ENCODE measurements around the gene RABGAP1. TPM values are rescaled to one million over a fixed set of nuclear protein-coding genes. Genes with fewer than 3 reads are reported as not detected.

Gene RABGAP1
- total RNA-seq, 3 donors from 2014 or later, result 49.1 to 93.4 (median 77.7) TPM

DNA sequence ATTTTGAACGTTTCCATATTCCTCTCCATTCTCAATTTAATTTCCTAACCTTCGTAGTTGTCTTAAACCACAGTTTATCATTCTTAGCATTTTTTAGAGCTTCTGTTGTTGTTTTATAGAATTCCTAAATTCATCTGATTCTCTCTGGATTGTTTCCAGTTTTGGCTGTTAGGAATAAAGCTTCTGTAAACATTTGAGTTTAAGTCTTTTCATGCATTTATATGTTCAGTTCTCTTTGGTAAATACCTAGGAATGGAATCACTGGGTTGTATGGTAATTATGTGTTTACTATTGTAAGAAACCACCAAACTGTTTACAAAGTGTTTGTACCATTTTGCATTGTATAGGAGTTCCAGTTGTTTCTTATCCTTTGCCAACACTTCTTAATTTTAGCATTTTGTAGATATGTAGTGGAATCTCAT is 122.4 kb downstream of the RABGAP1 start:
- Histone ChIP-seq H3K27me3 (no peaks in the 10 kb centered on the region), H3K36me3 (peaks cover 4% of the 10 kb centered on the region), H3K4me3 (no peak overlapping the region), H3K4me1 (no peaks in the 10 kb centered on the region), H3K9me3 (no peaks in the 10 kb centered on the region), H3K27ac (no peak overlapping the region)
- intact Hi-C loops (cut with DNase I; ENCODE audit: low total_unique reads), result no loop called here
- TF ChIP-seq POLR2AphosphoS5 (IDR thresholded peaks at IDR 0.05) (no peak), POLR2A (IDR thresholded peaks at IDR 0.05) (no peak)
- TF ChIP-seq, protein P1, sequence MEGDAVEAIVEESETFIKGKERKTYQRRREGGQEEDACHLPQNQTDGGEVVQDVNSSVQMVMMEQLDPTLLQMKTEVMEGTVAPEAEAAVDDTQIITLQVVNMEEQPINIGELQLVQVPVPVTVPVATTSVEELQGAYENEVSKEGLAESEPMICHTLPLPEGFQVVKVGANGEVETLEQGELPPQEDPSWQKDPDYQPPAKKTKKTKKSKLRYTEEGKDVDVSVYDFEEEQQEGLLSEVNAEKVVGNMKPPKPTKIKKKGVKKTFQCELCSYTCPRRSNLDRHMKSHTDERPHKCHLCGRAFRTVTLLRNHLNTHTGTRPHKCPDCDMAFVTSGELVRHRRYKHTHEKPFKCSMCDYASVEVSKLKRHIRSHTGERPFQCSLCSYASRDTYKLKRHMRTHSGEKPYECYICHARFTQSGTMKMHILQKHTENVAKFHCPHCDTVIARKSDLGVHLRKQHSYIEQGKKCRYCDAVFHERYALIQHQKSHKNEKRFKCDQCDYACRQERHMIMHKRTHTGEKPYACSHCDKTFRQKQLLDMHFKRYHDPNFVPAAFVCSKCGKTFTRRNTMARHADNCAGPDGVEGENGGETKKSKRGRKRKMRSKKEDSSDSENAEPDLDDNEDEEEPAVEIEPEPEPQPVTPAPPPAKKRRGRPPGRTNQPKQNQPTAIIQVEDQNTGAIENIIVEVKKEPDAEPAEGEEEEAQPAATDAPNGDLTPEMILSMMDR (IDR thresholded peaks at IDR 0.05), result no peak
- DNase-seq (ENCODE audit: low spot score in 2 of 2), result no peak

DNA sequence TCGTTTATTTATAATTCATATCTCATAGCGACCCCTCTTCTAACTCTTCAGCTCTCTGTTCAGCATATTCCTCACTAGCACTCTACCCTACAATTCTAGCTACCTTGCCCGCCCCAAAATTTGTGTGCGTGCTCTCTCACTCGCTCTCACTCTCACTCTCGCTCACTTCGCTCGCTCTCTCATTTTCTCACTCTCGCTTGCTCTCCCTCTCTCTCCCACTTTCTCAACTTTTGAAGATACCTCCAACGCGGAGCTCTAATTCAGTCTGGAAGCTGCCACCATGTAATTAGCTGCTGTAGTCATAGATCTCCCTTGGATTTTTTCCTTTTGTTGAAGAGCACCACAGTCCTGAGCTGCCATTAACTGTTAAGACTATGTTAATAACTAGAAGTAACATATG is 123.1 kb downstream of the RABGAP1 start:
- TF ChIP-seq, protein P1 (IDR thresholded peaks at IDR 0.05), result no peak
- TF ChIP-seq POLR2AphosphoS5 (IDR thresholded peaks at IDR 0.05) (no peak), POLR2A (IDR thresholded peaks at IDR 0.05) (no peak)
- H3K27ac ChIP-seq, result no peak overlapping the region

DNA sequence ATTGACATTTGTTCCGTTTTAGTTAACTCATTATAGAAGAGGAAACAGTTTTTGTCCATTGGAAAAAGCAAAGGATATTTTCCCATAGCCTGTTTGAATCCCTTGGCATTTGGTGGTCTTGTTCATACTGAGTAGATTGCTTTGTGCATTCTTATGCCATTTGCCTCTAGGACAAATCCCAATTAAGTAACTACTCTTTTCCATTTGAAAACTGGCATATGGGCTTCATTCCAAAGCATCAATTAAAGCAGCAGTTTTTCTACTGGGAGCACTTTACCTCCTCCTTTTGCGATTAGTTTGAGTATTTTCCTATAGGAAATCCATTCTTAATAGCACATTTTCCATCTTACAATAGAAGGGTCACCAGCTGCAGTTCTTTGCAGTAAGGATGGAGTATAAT is 123.9 kb downstream of the RABGAP1 start:
- Histone ChIP-seq H3K4me1 (no peaks in the 10 kb centered on the region), H3K27ac (no peak overlapping the region)
- TF ChIP-seq POLR2AphosphoS5 (IDR thresholded peaks at IDR 0.05) (no peak), POLR2A (IDR thresholded peaks at IDR 0.05) (no peak)
- TF ChIP-seq, protein P1 (IDR thresholded peaks at IDR 0.05), result no peak

More for the DNA sequence above, 123.1 kb downstream of the RABGAP1 start:
- Histone ChIP-seq H3K36me3 (peaks cover 4% of the 10 kb centered on the region), H3K4me1 (no peaks in the 10 kb centered on the region), H3K9me3 (no peaks in the 10 kb centered on the region), H3K4me3 (no peak overlapping the region), H3K27me3 (no peaks in the 10 kb centered on the region)
- no peak for DNase-seq (ENCODE audit: low spot score in 2 of 2)
- intact Hi-C loops (cut with DNase I; ENCODE audit: low total_unique reads), result no loop called here

DNA sequence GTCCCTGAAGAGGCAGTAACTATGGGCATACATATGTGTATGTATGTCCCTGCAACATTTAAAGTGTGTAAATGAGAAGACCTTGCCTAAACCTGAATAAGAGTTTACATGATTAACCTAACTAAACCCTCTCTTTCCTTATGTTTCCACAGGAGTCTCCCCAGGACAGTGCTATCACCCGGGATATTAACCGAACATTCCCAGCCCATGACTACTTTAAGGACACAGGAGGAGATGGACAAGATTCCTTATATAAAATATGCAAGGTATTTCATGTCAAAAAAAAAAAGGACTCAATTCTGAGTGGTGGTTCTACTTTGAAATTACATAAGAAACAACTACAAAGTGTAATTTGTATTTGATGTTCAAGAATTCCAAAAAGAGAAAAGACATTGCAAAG is 124.4 kb downstream of the RABGAP1 start:
- no peaks in the 10 kb centered on the region for H3K4me1 ChIP-seq
- H3K4me3 ChIP-seq, result no peak overlapping the region
- H3K9me3 ChIP-seq, result no peaks in the 10 kb centered on the region
- intact Hi-C loops (cut with DNase I; ENCODE audit: low total_unique reads), result no loop called here
- DNase-seq (ENCODE audit: low spot score in 2 of 2), result no peak
- no peaks in the 10 kb centered on the region for H3K27me3 ChIP-seq
- H3K36me3 ChIP-seq, result peaks cover 4% of the 10 kb centered on the region
- no peak overlapping the region for H3K27ac ChIP-seq
- TF ChIP-seq, protein P1 (IDR thresholded peaks at IDR 0.05), result no peak
- TF ChIP-seq POLR2AphosphoS5 (IDR thresholded peaks at IDR 0.05) (no peak), POLR2A (IDR thresholded peaks at IDR 0.05) (no peak)

More for the DNA sequence above, 123.9 kb downstream of the RABGAP1 start:
- no peaks in the 10 kb centered on the region for H3K27me3 ChIP-seq
- intact Hi-C loops (cut with DNase I; ENCODE audit: low total_unique reads), result no loop called here
- H3K4me3 ChIP-seq, result no peak overlapping the region
- H3K36me3 ChIP-seq, result peaks cover 4% of the 10 kb centered on the region
- no peak for DNase-seq (ENCODE audit: low spot score in 2 of 2)
- H3K9me3 ChIP-seq, result no peaks in the 10 kb centered on the region

DNA sequence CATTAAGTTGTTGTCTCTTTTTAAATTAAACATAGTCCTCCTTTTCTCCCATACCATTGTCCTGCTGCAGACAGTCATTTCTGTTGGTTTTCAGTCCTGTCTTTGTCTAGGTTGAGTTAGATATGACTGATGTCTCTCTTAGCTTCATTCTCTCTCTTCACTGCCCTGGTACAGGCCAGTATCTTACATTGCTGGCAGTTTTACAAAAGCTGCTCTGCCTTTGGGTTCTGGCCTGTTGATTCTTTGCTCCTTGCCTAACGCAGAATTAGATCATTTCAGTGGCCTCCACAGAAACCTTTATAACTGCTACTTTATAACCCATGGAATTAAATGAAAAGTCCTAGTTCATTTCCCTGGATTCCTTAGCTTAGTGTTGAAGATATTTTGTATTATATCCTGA is 126.3 kb downstream of the RABGAP1 start:
- no peak for DNase-seq (ENCODE audit: low spot score in 2 of 2)
- Histone ChIP-seq H3K4me3 (no peak overlapping the region), H3K4me1 (no peaks in the 10 kb centered on the region), H3K9me3 (no peaks in the 10 kb centered on the region), H3K27me3 (no peaks in the 10 kb centered on the region), H3K27ac (no peak overlapping the region), H3K36me3 (peaks cover 4% of the 10 kb centered on the region)
- no peak for TF ChIP-seq POLR2AphosphoS5 (IDR thresholded peaks at IDR 0.05)
- TF ChIP-seq, protein P1 (IDR thresholded peaks at IDR 0.05), result no peak
- no peak for TF ChIP-seq POLR2A (IDR thresholded peaks at IDR 0.05)
- intact Hi-C loops (cut with DNase I; ENCODE audit: low total_unique reads), result no loop called here
